Choroid plexus epithelial cell (primary cell): ENCODE data around the gene VKORC1.

ENCODE experiments used
- DNase-seq: peaks from one replicate; pipeline ENCODE4 v3.0.0-alpha.2; 2010; ENCODE audit warnings: low read depth
- H3K4me3 ChIP-seq: 2 replicates; pipeline ENCODE4 v1.5.1; 2011; ENCODE audit warnings: low read depth, mild to moderate bottlenecking, control low read depth, low read length, moderate library complexity
- TF ChIP-seq, protein P1 (sequence below): conservative IDR thresholded peaks from 2 replicates; pipeline ENCODE4 v1.5.1; 2011; ENCODE audit warnings: low read depth, mild to moderate bottlenecking, control low read depth, inconsistent platforms, low read length, moderate library complexity

Gene VKORC1

GRCh38 chr16:31080756-31081419 lies 13.7 kb downstream of the VKORC1 start:
- DNase-seq = no peak
- no peak overlapping the region for H3K4me3 ChIP-seq
- TF ChIP-seq, protein P1, sequence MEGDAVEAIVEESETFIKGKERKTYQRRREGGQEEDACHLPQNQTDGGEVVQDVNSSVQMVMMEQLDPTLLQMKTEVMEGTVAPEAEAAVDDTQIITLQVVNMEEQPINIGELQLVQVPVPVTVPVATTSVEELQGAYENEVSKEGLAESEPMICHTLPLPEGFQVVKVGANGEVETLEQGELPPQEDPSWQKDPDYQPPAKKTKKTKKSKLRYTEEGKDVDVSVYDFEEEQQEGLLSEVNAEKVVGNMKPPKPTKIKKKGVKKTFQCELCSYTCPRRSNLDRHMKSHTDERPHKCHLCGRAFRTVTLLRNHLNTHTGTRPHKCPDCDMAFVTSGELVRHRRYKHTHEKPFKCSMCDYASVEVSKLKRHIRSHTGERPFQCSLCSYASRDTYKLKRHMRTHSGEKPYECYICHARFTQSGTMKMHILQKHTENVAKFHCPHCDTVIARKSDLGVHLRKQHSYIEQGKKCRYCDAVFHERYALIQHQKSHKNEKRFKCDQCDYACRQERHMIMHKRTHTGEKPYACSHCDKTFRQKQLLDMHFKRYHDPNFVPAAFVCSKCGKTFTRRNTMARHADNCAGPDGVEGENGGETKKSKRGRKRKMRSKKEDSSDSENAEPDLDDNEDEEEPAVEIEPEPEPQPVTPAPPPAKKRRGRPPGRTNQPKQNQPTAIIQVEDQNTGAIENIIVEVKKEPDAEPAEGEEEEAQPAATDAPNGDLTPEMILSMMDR = no peak

DNA sequence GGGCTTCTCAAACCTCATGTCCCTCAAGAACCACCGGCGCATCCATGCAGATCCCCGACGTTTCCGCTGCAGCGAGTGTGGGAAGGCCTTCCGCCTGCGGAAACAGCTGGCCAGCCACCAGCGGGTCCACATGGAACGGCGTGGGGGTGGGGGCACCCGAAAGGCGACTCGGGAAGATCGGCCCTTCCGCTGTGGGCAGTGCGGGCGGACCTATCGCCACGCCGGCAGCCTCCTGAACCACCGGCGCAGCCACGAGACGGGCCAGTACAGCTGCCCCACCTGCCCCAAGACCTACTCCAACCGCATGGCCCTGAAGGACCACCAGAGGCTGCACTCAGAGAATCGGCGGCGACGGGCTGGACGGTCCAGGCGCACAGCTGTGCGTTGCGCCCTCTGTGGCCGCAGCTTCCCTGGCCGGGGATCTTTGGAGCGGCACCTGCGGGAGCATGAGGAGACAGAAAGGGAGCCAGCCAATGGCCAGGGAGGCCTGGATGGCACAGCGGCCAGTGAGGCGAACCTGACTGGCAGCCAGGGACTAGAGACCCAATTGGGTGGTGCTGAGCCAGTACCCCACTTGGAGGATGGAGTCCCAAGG lies 14.5 kb downstream of the VKORC1 start:
- TF ChIP-seq, protein P1 = no peak
- DNase-seq = no peak
- H3K4me3 ChIP-seq = no peak overlapping the region

DNA sequence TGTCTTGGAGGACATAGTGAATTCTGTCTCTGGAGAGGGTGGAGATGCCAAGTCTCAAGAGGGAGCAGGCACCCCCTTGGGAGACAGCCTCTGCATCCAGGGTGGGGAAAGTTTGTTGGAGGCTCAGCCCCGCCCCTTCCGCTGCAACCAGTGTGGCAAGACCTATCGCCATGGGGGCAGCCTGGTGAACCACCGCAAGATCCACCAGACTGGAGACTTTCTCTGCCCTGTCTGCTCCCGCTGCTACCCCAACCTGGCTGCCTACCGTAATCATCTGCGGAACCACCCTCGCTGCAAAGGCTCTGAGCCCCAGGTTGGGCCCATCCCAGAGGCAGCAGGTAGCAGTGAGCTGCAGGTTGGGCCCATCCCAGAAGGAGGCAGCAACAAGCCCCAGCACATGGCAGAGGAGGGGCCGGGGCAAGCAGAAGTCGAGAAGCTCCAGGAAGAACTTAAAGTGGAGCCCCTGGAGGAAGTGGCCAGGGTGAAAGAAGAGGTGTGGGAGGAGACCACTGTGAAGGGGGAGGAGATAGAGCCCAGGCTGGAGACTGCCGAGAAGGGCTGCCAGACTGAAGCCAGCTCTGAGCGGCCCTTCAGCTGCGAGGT lies 15.2 kb downstream of the VKORC1 start:
- no peak overlapping the region for H3K4me3 ChIP-seq
- no peak for DNase-seq
- TF ChIP-seq, protein P1 = no peak

DNA sequence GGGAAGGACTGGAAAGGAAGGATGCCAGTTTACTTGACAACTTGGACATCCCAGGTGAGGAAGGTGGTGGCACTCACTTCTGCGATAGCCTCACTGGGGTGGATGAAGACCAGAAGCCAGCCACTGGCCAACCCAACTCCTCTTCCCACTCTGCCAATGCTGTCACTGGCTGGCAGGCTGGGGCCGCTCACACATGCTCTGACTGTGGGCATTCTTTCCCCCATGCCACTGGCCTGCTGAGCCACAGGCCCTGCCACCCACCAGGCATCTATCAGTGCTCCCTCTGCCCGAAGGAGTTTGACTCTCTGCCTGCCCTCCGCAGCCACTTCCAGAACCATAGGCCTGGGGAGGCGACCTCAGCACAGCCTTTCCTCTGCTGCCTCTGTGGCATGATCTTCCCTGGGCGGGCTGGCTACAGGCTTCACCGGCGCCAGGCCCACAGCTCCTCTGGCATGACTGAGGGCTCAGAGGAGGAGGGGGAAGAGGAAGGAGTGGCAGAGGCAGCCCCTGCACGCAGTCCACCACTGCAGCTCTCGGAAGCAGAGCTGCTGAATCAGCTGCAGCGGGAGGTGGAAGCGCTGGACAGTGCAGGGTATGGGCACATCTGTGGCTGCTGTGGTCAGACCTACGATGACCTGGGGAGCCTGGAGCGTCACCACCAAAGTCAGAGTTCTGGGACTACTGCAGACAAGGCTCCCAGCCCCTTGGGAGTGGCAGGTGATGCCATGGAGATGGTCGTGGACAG lies 15.8 kb downstream of the VKORC1 start:
- TF ChIP-seq, protein P1 = no peak
- no peak for DNase-seq
- H3K4me3 ChIP-seq = no peak overlapping the region

DNA sequence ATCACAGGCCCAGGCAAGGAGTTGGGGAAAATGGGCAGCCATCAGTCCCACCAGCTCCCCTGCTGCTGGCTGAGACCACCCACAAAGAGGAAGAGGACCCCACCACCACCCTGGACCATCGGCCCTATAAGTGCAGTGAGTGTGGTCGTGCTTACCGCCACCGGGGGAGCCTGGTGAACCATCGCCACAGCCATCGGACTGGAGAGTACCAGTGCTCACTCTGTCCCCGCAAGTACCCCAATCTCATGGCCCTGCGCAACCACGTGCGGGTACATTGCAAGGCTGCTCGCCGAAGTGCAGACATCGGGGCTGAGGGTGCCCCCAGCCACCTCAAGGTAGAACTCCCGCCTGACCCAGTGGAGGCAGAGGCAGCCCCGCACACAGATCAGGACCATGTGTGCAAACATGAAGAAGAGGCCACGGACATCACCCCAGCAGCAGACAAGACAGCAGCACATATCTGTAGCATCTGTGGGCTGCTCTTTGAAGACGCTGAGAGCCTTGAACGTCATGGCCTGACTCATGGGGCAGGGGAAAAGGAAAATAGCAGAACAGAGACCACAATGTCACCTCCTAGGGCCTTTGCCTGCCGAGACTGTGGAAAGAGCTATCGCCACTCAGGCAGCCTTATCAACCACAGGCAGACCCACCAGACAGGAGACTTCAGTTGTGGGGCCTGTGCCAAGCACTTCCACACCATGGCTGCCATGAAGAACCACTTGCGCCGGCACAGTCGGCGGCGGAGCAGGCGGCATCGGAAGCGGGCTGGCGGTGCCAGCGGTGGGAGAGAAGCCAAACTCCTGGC lies 16.8 kb downstream of the VKORC1 start:
- TF ChIP-seq, protein P1 = peak; percentile 14
- DNase-seq = no peak
- H3K4me3 ChIP-seq = no peak overlapping the region

DNA sequence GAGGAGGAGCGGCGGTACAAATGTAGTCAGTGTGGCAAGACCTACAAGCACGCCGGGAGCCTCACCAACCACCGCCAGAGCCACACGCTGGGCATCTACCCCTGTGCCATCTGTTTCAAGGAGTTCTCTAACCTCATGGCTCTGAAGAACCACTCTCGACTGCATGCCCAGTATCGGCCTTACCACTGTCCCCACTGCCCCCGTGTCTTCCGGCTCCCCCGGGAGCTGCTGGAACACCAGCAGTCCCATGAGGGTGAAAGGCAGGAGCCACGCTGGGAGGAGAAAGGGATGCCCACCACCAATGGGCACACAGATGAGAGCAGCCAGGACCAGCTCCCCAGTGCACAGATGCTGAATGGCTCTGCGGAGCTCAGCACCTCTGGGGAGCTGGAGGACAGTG lies 17.6 kb downstream of the VKORC1 start:
- H3K4me3 ChIP-seq = no peak overlapping the region
- TF ChIP-seq, protein P1 = no peak
- DNase-seq = no peak
